Neuronal stem cell (in vitro differentiated cells): Measurements from ENCODE around the gene RAB42. TPM values are rescaled to one million over a fixed set of nuclear protein-coding genes. Genes with fewer than 3 reads are reported as not detected.

Experiments
- small RNA-seq: library from polyadenylated mRNA; stranded (forward); fragments of <200 nt; extraction: miRNeasy Mini kit (QIAGEN cat#:217004); gene quantifications from one replicate; pipeline ENCODE3, GENCODE V24; 2013; ENCODE audit not compliant: insufficient read depth

The RAB42 gene

Small RNAs within 50 kb of the gene (small RNA-seq; reads per million reads assigned to genes)
- not detected for gene SNORA16A
- not detected for gene SNORA44
- not detected for gene SNORA61
- gene SNORD99: 2,256 reads per million, percentile 99 among the genes with 10 or more reads in this experiment
